GM18951 (cell line): ENCODE results near the gene JARID2.

Source experiments
- POLR2A ChIP-seq: IDR thresholded peaks from 4 replicates; pipeline ENCODE4 v1.6.1; 2011; ENCODE audit warnings: mild to moderate bottlenecking; ENCODE audit not compliant: insufficient read length, insufficient read depth; ENCODE audit errors: extremely low read depth
- in situ Hi-C: fragments of 300-500 bp; cut with MboI; formaldehyde crosslinking; loops from one replicate; pipeline ENCODE4 v1.12.0; 2022; ENCODE audit warnings: low sequenced_read_pairs, mixed read lengths, inconsistent platforms; ENCODE audit not compliant: unreplicated experiment

The JARID2 gene

DNA sequence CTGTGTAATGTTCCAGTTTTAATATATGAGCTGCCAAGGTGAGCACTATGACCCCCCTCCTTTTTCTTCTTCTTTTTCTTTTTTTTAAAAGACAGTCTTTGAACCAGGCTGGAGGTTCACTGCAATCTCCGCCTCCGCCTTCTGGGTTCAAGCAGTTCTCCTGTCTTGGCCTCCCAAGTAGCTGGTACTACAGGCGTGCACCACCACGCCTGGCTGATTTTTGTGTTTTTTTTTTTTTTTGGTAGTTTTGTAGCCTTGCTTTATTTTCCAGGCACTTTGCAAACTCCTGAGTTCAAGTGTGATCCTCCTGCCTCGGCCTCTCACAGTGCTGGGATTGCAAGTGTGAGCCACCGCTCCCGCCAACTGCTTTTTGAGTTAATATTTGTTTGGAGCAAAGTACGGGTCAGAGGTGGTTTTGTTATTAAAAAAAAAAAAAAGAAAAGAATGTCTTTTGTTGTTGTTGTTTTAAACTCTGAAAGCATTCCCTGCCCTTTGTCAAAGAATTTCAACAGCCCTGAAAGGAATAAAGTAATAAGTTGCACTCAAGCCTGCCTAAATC is 78.6 kb downstream of the JARID2 start:
- TF ChIP-seq POLR2A, result no peak
- in situ Hi-C loops, result no loop called here

DNA sequence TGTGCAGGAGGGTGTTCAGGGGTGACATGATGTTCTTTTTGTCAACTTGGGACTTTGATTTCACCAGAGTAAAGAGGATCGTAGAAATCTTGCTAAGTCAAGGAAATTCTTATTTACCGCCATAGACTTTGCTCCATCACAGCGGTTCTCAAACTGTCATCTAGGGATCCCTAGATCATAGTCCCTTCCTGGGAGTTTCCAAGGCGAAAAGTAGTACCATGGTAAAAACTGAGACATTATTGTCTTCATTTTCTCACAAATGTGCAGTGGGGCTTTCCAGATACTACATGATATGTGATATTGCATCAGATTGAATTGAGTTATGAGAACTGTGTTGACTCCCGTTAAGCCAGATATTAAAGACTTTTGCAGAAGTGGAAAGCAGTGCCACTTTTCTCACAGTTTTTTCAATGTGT is 79.7 kb downstream of the JARID2 start:
- TF ChIP-seq POLR2A, result no peak
- in situ Hi-C loops, result no loop called here

GRCh38 chr6:15326067-15326614 is 80.3 kb downstream of the JARID2 start:
- no peak for TF ChIP-seq POLR2A
- in situ Hi-C loops, result no loop called here

DNA sequence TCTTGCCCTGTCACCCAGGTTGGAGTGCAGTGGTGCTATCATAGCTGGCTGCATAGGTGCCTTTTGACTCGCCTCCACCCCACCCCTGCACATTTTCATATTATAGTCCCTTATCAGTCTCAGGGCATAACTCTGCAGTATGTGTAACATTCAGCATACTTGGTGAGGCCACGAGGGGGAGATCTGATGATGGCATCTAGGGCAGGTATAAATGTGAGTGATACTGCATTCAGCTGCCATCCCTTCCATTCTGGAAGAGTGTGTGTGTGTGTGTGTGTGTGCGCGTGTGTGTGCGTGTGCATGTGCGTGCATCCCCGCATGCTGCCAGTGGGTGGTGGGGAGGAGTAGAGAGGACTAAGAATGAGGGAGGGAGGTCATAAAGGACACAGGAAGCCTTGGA is 81.4 kb downstream of the JARID2 start:
- no peak for TF ChIP-seq POLR2A
- in situ Hi-C loops, result no loop called here

DNA sequence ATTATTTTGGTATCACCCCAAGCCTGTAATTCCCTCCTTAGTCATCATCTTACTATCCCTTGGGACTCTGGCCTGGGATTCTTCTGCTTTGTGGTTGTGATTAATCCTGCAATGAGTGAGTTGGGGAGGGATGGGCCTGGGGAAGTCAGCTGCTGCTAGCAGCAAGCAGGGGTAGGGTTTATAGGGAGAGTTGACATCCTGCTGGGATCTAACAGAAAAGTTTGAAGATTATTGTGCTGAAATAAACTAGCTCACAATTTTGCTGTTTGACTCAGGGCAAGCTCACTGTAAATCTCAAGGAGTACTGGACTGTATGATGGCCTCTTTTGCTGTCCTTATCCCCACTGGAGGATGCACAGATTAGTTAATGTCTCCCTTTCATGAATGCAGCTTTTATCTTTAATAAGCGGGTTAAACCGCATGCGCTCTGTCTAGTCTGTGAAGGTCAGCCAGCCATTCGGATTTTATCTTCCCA is 83.4 kb downstream of the JARID2 start:
- in situ Hi-C loops, result no loop called here
- no peak for TF ChIP-seq POLR2A

GRCh38 chr6:15330174-15330944 is 84.5 kb downstream of the JARID2 start:
- no peak for TF ChIP-seq POLR2A
- in situ Hi-C loops, result no loop called here

DNA sequence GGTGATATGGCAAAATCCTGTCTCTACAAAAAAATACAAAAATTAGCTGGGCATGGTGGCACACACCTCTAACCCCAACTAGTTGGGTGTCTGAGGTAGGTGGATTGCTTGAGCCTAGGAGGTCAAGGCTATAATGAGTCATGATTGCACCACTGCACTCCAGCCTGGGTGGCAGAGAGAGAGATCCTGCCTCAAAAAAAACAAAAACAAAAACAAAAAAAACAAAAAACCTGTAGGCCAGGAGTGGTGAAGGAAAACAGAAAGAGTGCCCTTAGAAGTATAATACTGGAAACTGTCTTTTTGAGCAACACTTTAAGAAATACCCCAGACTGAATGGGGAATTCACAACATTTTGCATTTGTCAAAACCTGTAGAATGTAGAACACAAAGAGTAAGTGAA is 85.3 kb downstream of the JARID2 start:
- in situ Hi-C loops, result no loop called here
- no peak for TF ChIP-seq POLR2A

GRCh38 chr6:15331629-15332251 is 85.9 kb downstream of the JARID2 start:
- no peak for TF ChIP-seq POLR2A
- in situ Hi-C loops, result no loop called here

DNA sequence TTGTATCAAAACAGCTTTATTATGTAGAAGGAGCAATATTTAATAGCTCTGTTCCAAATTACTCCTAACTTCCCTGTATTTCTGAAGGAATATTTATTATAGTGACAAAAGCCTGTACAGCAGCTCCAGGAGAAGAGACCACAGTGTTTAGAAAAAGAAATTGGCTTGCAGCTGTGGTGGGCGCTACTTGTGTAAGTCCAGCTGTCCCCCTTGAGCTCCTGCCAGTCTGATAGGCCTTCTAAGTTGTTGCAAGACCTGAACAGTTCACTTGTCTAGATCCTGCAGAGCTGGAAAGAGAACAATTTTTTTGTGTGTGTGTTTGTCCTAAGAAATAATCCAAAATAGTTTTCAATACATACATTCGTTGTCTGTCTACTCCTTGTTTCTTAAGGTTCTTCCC is 86.6 kb downstream of the JARID2 start:
- no peak for TF ChIP-seq POLR2A
- in situ Hi-C loops, result no loop called here

GRCh38 chr6:15335385-15335784 is 89.5 kb downstream of the JARID2 start:
- in situ Hi-C loops, result no loop called here
- TF ChIP-seq POLR2A, result no peak

- in situ Hi-C loops, result no loop called here
- TF ChIP-seq POLR2A, result no peak
Measured at GRCh38 chr6:15335916-15336315, 90.0 kb downstream of the JARID2 start.

- no peak for TF ChIP-seq POLR2A
- in situ Hi-C loops, result no loop called here
Measured at GRCh38 chr6:15336900-15337560, 91.2 kb downstream of the JARID2 start.

DNA sequence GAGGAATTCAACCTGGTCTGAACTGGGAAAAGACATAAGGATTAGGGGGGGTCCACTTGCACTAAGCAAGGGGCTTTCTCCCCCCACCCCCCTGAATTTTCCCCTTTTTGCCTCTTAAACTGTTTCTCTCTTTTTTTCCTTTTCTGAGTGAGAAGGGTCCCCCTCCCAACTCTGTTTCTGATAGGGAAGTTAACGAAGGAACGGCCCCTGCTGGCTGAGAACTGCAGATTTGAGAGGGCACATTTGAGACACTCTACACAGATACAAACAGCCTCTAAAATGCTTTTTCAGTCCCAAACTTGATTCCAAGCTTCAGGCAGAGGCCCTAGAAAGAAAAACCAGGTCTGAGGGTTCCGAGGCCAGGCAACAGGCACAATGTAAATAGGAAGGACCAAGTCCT is 91.7 kb downstream of the JARID2 start:
- TF ChIP-seq POLR2A, result no peak
- in situ Hi-C loops, result no loop called here

DNA sequence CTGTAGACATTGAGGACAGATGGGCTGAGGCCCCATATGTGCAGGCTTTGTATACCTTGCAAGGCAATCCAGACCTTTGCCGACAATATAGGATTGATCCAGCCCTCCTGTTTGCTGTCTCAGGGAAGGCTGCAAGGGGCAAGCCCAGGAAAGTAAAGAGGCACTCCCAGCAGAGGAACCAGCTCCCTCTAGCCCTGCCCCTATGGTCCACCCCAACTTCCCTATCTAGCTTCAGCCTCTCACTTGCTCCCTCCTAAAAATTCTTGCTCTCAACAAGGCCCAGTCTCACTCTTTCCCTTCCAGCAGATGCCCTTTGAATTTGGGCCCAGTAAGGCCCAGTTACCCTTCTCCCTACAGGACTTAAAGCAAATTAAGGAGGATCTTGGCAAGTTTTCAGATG is 92.6 kb downstream of the JARID2 start:
- in situ Hi-C loops, result no loop called here
- TF ChIP-seq POLR2A, result no peak

GRCh38 chr6:15339081-15339480 is 93.2 kb downstream of the JARID2 start:
- in situ Hi-C loops, result no loop called here
- no peak for TF ChIP-seq POLR2A
